GM08714 (cell line): ENCODE data around the gene SDK1.
"Not testable (repeated sequence)": the region's sequence is repeated elsewhere in the genome, so short reads cannot be mapped to it uniquely, and the experiment has no call there.

Experiments used
- H3K4me3 ChIP-seq: fragments of 200-500 bp; sonication (Bioruptor generic); 2 replicates; pipeline ENCODE4 v1.5.1; 2014; ENCODE audit warnings: mild to moderate bottlenecking, low read length, inconsistent platforms
- ZNF274 ChIP-seq: IDR thresholded peaks from 2 replicates; pipeline ENCODE4 v1.6.1; 2012; ENCODE audit warnings: mild to moderate bottlenecking, low read depth, low read length

The SDK1 gene

GRCh38 chr7:3959364-3959763, 658.3 kb downstream of the SDK1 start:
- H3K4me3 ChIP-seq: no peak overlapping the region
- TF ChIP-seq ZNF274: no peak

GRCh38 chr7:3960050-3960763, 659.2 kb downstream of the SDK1 start:
- no peak for TF ChIP-seq ZNF274

GRCh38 chr7:3960942-3961341, 659.9 kb downstream of the SDK1 start:
- no peak overlapping the region for H3K4me3 ChIP-seq
- TF ChIP-seq ZNF274: no peak

More at GRCh38 chr7:3960050-3960763, 659.2 kb downstream of the SDK1 start:
- H3K4me3 ChIP-seq: no peak overlapping the region

- no peak for TF ChIP-seq ZNF274
- H3K4me3 ChIP-seq: no peak overlapping the region
Measured at GRCh38 chr7:3961857-3962503, 660.9 kb downstream of the SDK1 start.

GRCh38 chr7:3963768-3964167, 662.7 kb downstream of the SDK1 start:
- H3K4me3 ChIP-seq: not testable (repeated sequence)

GRCh38 chr7:3964980-3965606, 664.0 kb downstream of the SDK1 start:
- TF ChIP-seq ZNF274: no peak

GRCh38 chr7:3965794-3966395, 664.8 kb downstream of the SDK1 start:
- no peak overlapping the region for H3K4me3 ChIP-seq
- TF ChIP-seq ZNF274: no peak

More at GRCh38 chr7:3964980-3965606, 664.0 kb downstream of the SDK1 start:
- H3K4me3 ChIP-seq: no peak overlapping the region

GRCh38 chr7:3968234-3968633, 667.2 kb downstream of the SDK1 start:
- TF ChIP-seq ZNF274: no peak
- H3K4me3 ChIP-seq: no peak overlapping the region

GRCh38 chr7:3969286-3969685, 668.2 kb downstream of the SDK1 start:
- no peak for TF ChIP-seq ZNF274
- H3K4me3 ChIP-seq: no peak overlapping the region

GRCh38 chr7:3971323-3971722, 670.3 kb downstream of the SDK1 start:
- H3K4me3 ChIP-seq: no peak overlapping the region

GRCh38 chr7:3973264-3973663, 672.2 kb downstream of the SDK1 start:
- TF ChIP-seq ZNF274: no peak

More at GRCh38 chr7:3971323-3971722, 670.3 kb downstream of the SDK1 start:
- no peak for TF ChIP-seq ZNF274

GRCh38 chr7:3974329-3974728, 673.3 kb downstream of the SDK1 start:
- no peak overlapping the region for H3K4me3 ChIP-seq
- no peak for TF ChIP-seq ZNF274

More at GRCh38 chr7:3973264-3973663, 672.2 kb downstream of the SDK1 start:
- H3K4me3 ChIP-seq: no peak overlapping the region

- no peak for TF ChIP-seq ZNF274
Measured at GRCh38 chr7:3975371-3975770, 674.3 kb downstream of the SDK1 start.

GRCh38 chr7:3977391-3977790, 676.3 kb downstream of the SDK1 start:
- no peak overlapping the region for H3K4me3 ChIP-seq
- no peak for TF ChIP-seq ZNF274

More at GRCh38 chr7:3975371-3975770, 674.3 kb downstream of the SDK1 start:
- H3K4me3 ChIP-seq: no peak overlapping the region
